GM23248 (cell line): ENCODE measurements around the gene ELOVL7. TPM values are rescaled to one million over a fixed set of nuclear protein-coding genes. Genes with fewer than 3 reads are reported as not detected.
"Not testable (repeated sequence)": the region's sequence is repeated elsewhere in the genome, so short reads cannot be mapped to it uniquely, and the experiment has no call there.

Experiments used
- DNase-seq: peaks from one replicate; pipeline ENCODE4 v3.0.0-alpha.2; 2015
- H2AFZ ChIP-seq: fragments of 200-600 bp; sonication (generic); 2 replicates; pipeline ENCODE4 v1.6.1; 2016; ENCODE audit warnings: antibody characterized with exemption
- H3F3A ChIP-seq: fragments of 200-600 bp; sonication (generic); 2 replicates; pipeline ENCODE4 v1.6.1; 2016; ENCODE audit warnings: mild to moderate bottlenecking, antibody characterized with exemption, mixed run types; ENCODE audit not compliant: insufficient read depth
- H3K27ac ChIP-seq: fragments of 200-600 bp; sonication (generic); 2 replicates; pipeline ENCODE4 v1.5.1; 2016; ENCODE audit warnings: mild to moderate bottlenecking
- H3K27me3 ChIP-seq: fragments of 200-600 bp; sonication (generic); replicated peaks from 2 replicates; pipeline ENCODE4 v1.6.1; 2016; ENCODE audit warnings: mild to moderate bottlenecking; ENCODE audit not compliant: insufficient read depth
- H3K36me3 ChIP-seq: fragments of 200-600 bp; sonication (generic); 2 replicates; pipeline ENCODE4 v1.6.1; 2016; ENCODE audit warnings: low read depth, mild to moderate bottlenecking
- H3K4me1 ChIP-seq: fragments of 200-600 bp; sonication (generic); 2 replicates; pipeline ENCODE4 v1.6.1; 2016; ENCODE audit warnings: mild to moderate bottlenecking; ENCODE audit not compliant: insufficient read depth
- H3K4me2 ChIP-seq: fragments of 200-600 bp; sonication (generic); one replicate; pipeline ENCODE4 v1.6.1; 2016; ENCODE audit warnings: mild to moderate bottlenecking; ENCODE audit not compliant: unreplicated experiment
- H3K4me3 ChIP-seq: fragments of 200-600 bp; sonication (generic); 2 replicates; pipeline ENCODE4 v1.5.1; 2016; ENCODE audit warnings: mild to moderate bottlenecking
- H3K79me2 ChIP-seq: fragments of 200-600 bp; sonication (generic); 2 replicates; pipeline ENCODE4 v1.6.1; 2016; ENCODE audit warnings: mild to moderate bottlenecking; ENCODE audit not compliant: insufficient read depth
- H3K9ac ChIP-seq: fragments of 200-600 bp; sonication (generic); 2 replicates; pipeline ENCODE4 v1.6.1; 2016; ENCODE audit warnings: mild to moderate bottlenecking
- H3K9me2 ChIP-seq: fragments of 200-600 bp; sonication (generic); 2 replicates; pipeline ENCODE4 v1.6.1; 2016; ENCODE audit warnings: mixed run types, mild to moderate bottlenecking, moderate library complexity; ENCODE audit not compliant: insufficient read depth
- H3K9me3 ChIP-seq: fragments of 200-600 bp; sonication (generic); one replicate; pipeline ENCODE4 v1.6.1; 2017; ENCODE audit warnings: low read depth
- H4K20me1 ChIP-seq: fragments of 200-600 bp; sonication (generic); 2 replicates; pipeline ENCODE4 v1.6.0; 2016; ENCODE audit not compliant: insufficient read depth
- EZH2 ChIP-seq: fragments of 200-600 bp; sonication (generic); IDR thresholded peaks from 2 replicates; pipeline ENCODE4 v1.6.1; 2018; ENCODE audit warnings: antibody characterized with exemption, mild to moderate bottlenecking; ENCODE audit not compliant: insufficient read depth, poor library complexity, severe bottlenecking
- EZH2phosphoT487 ChIP-seq: fragments of 200-600 bp; sonication (generic); IDR thresholded peaks from 2 replicates; pipeline ENCODE4 v1.6.1; 2018; ENCODE audit warnings: antibody characterized with exemption, moderate library complexity, mild to moderate bottlenecking, low read depth; ENCODE audit not compliant: insufficient read depth
- WGBS, 2 experiments: methylation state at CpG; one replicate each; pipeline ENCODE4 v1.1.6; 2015 to 2017; ENCODE audit warnings: low lambda C conversion rate in 2 of 2, low coverage in 1 of 2; ENCODE audit errors: missing lambda C conversion rate in 2 of 2; 5-methylcytosine and 5-hydroxymethylcytosine counted together
- in situ Hi-C: fragments of 300-500 bp; cut with MboI; formaldehyde crosslinking; loops from 2 replicates; pipeline ENCODE4 v1.15.0; 2020
- polyA plus RNA-seq: library from polyadenylated mRNA; unstranded; fragments of >200 nt; fragmentation: Nextera tagmentation; extraction: Ambion mirVana; gene quantifications from 2 replicates; pipeline ENCODE4 v1.2.1, GENCODE V29; 2016
- total RNA-seq: library from RNA; depleted of rRNA; stranded (reverse); fragments of >200 nt; shearing (Covaris generic); gene quantifications from 2 replicates; pipeline ENCODE4 v1.2.3, GENCODE V29; 2014

The ELOVL7 gene
- total and polyA plus RNA-seq, 2 experiments from 2014 or later: not detected

GRCh38 chr5:60718166-60718892, 125.7 kb downstream of the ELOVL7 start:
- Histone ChIP-seq H3K4me2 (no peak overlapping the region), H3K27me3 (peaks cover 4% of the 10 kb centered on the region), H3K9me3 (no peaks in the 10 kb centered on the region), H3F3A (no peaks in the 10 kb centered on the region), H4K20me1 (no peaks in the 10 kb centered on the region), H3K9ac (no peak overlapping the region), H3K9me2 (no peaks in the 10 kb centered on the region), H3K79me2 (no peaks in the 10 kb centered on the region), H3K4me1 (no peaks in the 10 kb centered on the region), H3K36me3 (no peaks in the 10 kb centered on the region), H3K4me3 (no peak overlapping the region), H3K27ac (no peak overlapping the region), H2AFZ (no peak overlapping the region)
- no peak for DNase-seq
- WGBS, 2 experiments: 35 to 42% methylated on average over 3 of the region's 3 CpGs
- in situ Hi-C loops: no loop called here
- TF ChIP-seq EZH2: no peak

- H3K79me2 ChIP-seq, in situ Hi-C loops, H3K36me3 ChIP-seq: not testable (repeated sequence)
These were observed 128.7 kb downstream of the ELOVL7 start for GRCh38 chr5:60715201-60715928.

GRCh38 chr5:60712950-60713349, 131.1 kb downstream of the ELOVL7 start:
- Histone ChIP-seq H3K79me2 (no peaks in the 10 kb centered on the region), H3K27me3 (0 out of 2 replicates have a peak, but pooled peaks cover 5% of the 10 kb centered on the region), H3K4me1 (no peaks in the 10 kb centered on the region), H3F3A (no peaks in the 10 kb centered on the region), H4K20me1 (no peaks in the 10 kb centered on the region), H3K36me3 (no peaks in the 10 kb centered on the region), H3K4me2 (no peak overlapping the region), H3K9me3 (no peaks in the 10 kb centered on the region), H2AFZ (no peak overlapping the region), H3K9me2 (no peaks in the 10 kb centered on the region), H3K9ac (no peak overlapping the region), H3K27ac (no peak overlapping the region), H3K4me3 (no peak overlapping the region)
- no peak for TF ChIP-seq EZH2
- TF ChIP-seq EZH2phosphoT487: no peak
- in situ Hi-C loops: no loop called here
- DNase-seq: no peak
- 55 to 63% methylated on average over 5 of the region's 5 CpGs for WGBS, 2 experiments

More at GRCh38 chr5:60715201-60715928, 128.7 kb downstream of the ELOVL7 start:
- not testable (repeated sequence) for H3K27ac ChIP-seq, H3K4me1 ChIP-seq, H3K9me2 ChIP-seq, DNase-seq, H2AFZ ChIP-seq, H3K9ac ChIP-seq, H3K4me3 ChIP-seq, H3K9me3 ChIP-seq, H4K20me1 ChIP-seq, H3K27me3 ChIP-seq, H3K4me2 ChIP-seq, H3F3A ChIP-seq
- WGBS, 2 experiments: 81 to 96% methylated on average over 3 of the region's 3 CpGs

GRCh38 chr5:60711892-60712291, 132.2 kb downstream of the ELOVL7 start:
- H3K4me1 ChIP-seq, DNase-seq, H3K36me3 ChIP-seq, H3K9me3 ChIP-seq, H3K27me3 ChIP-seq, H3K9ac ChIP-seq, H3K4me2 ChIP-seq, H3K27ac ChIP-seq, H3K79me2 ChIP-seq, in situ Hi-C loops, H2AFZ ChIP-seq, H3K9me2 ChIP-seq, H3F3A ChIP-seq, H4K20me1 ChIP-seq, H3K4me3 ChIP-seq: not testable (repeated sequence)
- 9 to 19% methylated on average over 3 of the region's 3 CpGs for WGBS, 2 experiments

- Histone ChIP-seq H3K4me3 (no peak overlapping the region), H3K4me2 (no peak overlapping the region), H3K36me3 (no peaks in the 10 kb centered on the region), H3K27me3 (0 out of 2 replicates have a peak, but pooled peaks cover 5% of the 10 kb centered on the region), H3K27ac (no peak overlapping the region), H2AFZ (no peak overlapping the region), H3K79me2 (no peaks in the 10 kb centered on the region), H3F3A (no peaks in the 10 kb centered on the region), H4K20me1 (no peaks in the 10 kb centered on the region), H3K4me1 (no peaks in the 10 kb centered on the region), H3K9me3 (no peaks in the 10 kb centered on the region), H3K9ac (no peak overlapping the region), H3K9me2 (no peaks in the 10 kb centered on the region)
- TF ChIP-seq EZH2 (no peak), EZH2phosphoT487 (no peak)
- no peak for DNase-seq
- 37% methylated on average over 3 of the region's 3 CpGs for WGBS, 2 experiments
- in situ Hi-C loops: no loop called here
These were observed 133.7 kb downstream of the ELOVL7 start for GRCh38 chr5:60710362-60710761.
